GM12891 (cell line): ENCODE measurements around the gene ACBD6.

ENCODE experiments used
- POLR2A ChIP-seq: IDR thresholded peaks from 2 replicates; pipeline ENCODE4 v1.6.1; 2011; ENCODE audit warnings: low read depth, low read length, control low read depth
- POLR2AphosphoS5 ChIP-seq: IDR thresholded peaks from 2 replicates; pipeline ENCODE4 v1.6.1; 2011; ENCODE audit warnings: low read depth, low read length, control low read depth

DNA sequence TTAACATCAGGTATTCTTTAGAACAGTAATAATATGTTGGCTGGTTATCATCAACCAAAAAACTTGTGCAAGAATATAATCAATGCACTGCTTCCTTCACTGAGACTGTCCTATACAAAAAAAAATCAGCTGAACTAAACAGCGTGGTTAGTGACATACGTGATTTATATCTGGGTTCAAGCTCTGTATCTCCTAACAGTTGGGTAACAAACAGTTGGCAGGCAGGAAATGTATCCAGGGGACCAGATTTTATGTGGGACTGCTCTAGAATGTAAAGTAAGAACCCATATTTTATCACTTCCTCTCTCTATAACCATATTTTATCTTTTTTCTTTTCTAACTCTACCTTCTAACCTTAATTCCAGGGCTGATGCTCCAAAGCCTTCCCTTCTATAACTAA is 8.0 kb downstream of the ACBD6 start:
- TF ChIP-seq POLR2A = no peak
- TF ChIP-seq POLR2AphosphoS5 = no peak
